Peyer's patch (tissue), 4 donors: Measurements from ENCODE around the gene PSIP1. TPM values are rescaled to one million over a fixed set of nuclear protein-coding genes. Genes with fewer than 3 reads are reported as not detected.

Experiments
- DNase-seq, 3 donors: peaks; one replicate each; pipeline ENCODE4 v3.0.0-alpha.2; 2017 to 2019
- H3K27ac ChIP-seq, 4 donors: fragments of 200-600 bp; sonication (generic); one replicate each; pipeline ENCODE4 v1.5.1; 2016 to 2019
- H3K27me3 ChIP-seq, 2 donors: fragments of 200-600 bp; sonication (generic); one replicate each; pipeline ENCODE4 v1.5.1; 2019
- H3K36me3 ChIP-seq, 3 donors: fragments of 200-600 bp; sonication (generic); one replicate each; pipeline ENCODE4 v1.5.1; 2016 to 2019
- H3K4me1 ChIP-seq, 4 donors: fragments of 200-600 bp; sonication (generic); one replicate each; pipeline ENCODE4 v1.5.1; 2016 to 2019
- H3K4me3 ChIP-seq, 4 donors: fragments of 200-600 bp; sonication (generic); 1 replicate in 3 of 4; 2 replicates in 1 of 4; pipeline ENCODE4 v1.5.1; 2016 to 2019; ENCODE audit warnings: mild to moderate bottlenecking in 1 of 4
- H3K9me3 ChIP-seq, 4 donors: fragments of 200-600 bp; sonication (generic); one replicate each; pipeline ENCODE4 v1.5.1; 2016 to 2019; ENCODE audit warnings: mild to moderate bottlenecking in 1 of 4
- CTCF ChIP-seq, 6 experiments: fragments of 450-650 bp in 4 of 6; fragments of 200-600 bp in 2 of 6; sonication (generic) in 1 of 6; IDR thresholded peaks; one replicate each; pipeline ENCODE4 v1.5.1; 2017 to 2019; ENCODE audit warnings: antibody characterized with exemption in 6 of 6, mild to moderate bottlenecking in 3 of 6, moderate library complexity in 1 of 6
- POLR2A ChIP-seq, 2 donors: fragments of 450-650 bp; IDR thresholded peaks; one replicate each; pipeline ENCODE4 v1.5.1; 2017; ENCODE audit warnings: antibody characterized with exemption in 2 of 2, mild to moderate bottlenecking in 2 of 2, moderate library complexity in 2 of 2
- total RNA-seq, 4 donors: library from RNA; depleted of rRNA; stranded (reverse); fragments of >200 nt; gene quantifications; one replicate each; pipeline ENCODE4 v1.1.0, GENCODE V29; 2016

PSIP1 gene
- total RNA-seq, 4 donors from 2014 or later, result 20.2 to 71.0 (median 25.7) TPM

- no peak for DNase-seq
- H3K27ac ChIP-seq, result no peak overlapping the region
- H3K4me1 ChIP-seq, result no peaks in the 10 kb centered on the region
- H3K9me3 ChIP-seq, result no peaks in the 10 kb centered on the region
- H3K36me3 ChIP-seq, result peaks cover 0 to 13% (median 0%) of the 10 kb centered on the region in 3 donors
- TF ChIP-seq CTCF (IDR thresholded peaks at IDR 0.05) (peak in 4 of 6 experiments; percentile 27 to 43 (median 42)), POLR2A (IDR thresholded peaks at IDR 0.05) (no peak)
- H3K27me3 ChIP-seq, result no peaks in the 10 kb centered on the region
- H3K4me3 ChIP-seq, result no peak overlapping the region
Measured at GRCh38 chr9:15485836-15486666, 24.7 kb downstream of the PSIP1 start.

GRCh38 chr9:15484802-15485201 lies 26.0 kb downstream of the PSIP1 start:
- H3K27me3 ChIP-seq, result no peaks in the 10 kb centered on the region
- no peak overlapping the region for H3K4me3 ChIP-seq
- TF ChIP-seq CTCF (IDR thresholded peaks at IDR 0.05) (no peak), POLR2A (IDR thresholded peaks at IDR 0.05) (no peak)
- H3K27ac ChIP-seq, result no peak overlapping the region
- peaks cover 0 to 18% (median 0%) of the 10 kb centered on the region in 3 donors for H3K36me3 ChIP-seq
- DNase-seq, result no peak
- no peaks in the 10 kb centered on the region for H3K4me1 ChIP-seq
- no peaks in the 10 kb centered on the region for H3K9me3 ChIP-seq

GRCh38 chr9:15482146-15482545 lies 28.6 kb downstream of the PSIP1 start:
- DNase-seq, result no peak
- H3K9me3 ChIP-seq, result no peaks in the 10 kb centered on the region
- H3K36me3 ChIP-seq, result peaks cover 0 to 9% (median 0%) of the 10 kb centered on the region in 3 donors
- H3K27me3 ChIP-seq, result no peaks in the 10 kb centered on the region
- no peak for TF ChIP-seq POLR2A (IDR thresholded peaks at IDR 0.05)
- TF ChIP-seq CTCF (IDR thresholded peaks at IDR 0.05), result no peak
- H3K4me3 ChIP-seq, result no peak overlapping the region
- H3K4me1 ChIP-seq, result no peaks in the 10 kb centered on the region
- no peak overlapping the region for H3K27ac ChIP-seq

GRCh38 chr9:15480028-15480427 lies 30.7 kb downstream of the PSIP1 start:
- no peaks in the 10 kb centered on the region for H3K4me1 ChIP-seq
- TF ChIP-seq POLR2A (IDR thresholded peaks at IDR 0.05), result no peak
- peaks cover 0 to 9% (median 0%) of the 10 kb centered on the region in 3 donors for H3K36me3 ChIP-seq
- H3K27ac ChIP-seq, result no peak overlapping the region
- no peak overlapping the region for H3K4me3 ChIP-seq
- no peaks in the 10 kb centered on the region for H3K27me3 ChIP-seq
- no peaks in the 10 kb centered on the region for H3K9me3 ChIP-seq
- DNase-seq, result no peak

GRCh38 chr9:15475923-15476536 lies 34.7 kb downstream of the PSIP1 start:
- peaks cover 0 to 24% (median 0%) of the 10 kb centered on the region in 3 donors for H3K36me3 ChIP-seq
- H3K9me3 ChIP-seq, result no peaks in the 10 kb centered on the region
- no peaks in the 10 kb centered on the region for H3K27me3 ChIP-seq
- TF ChIP-seq CTCF (IDR thresholded peaks at IDR 0.05), result no peak
- no peak for TF ChIP-seq POLR2A (IDR thresholded peaks at IDR 0.05)
- H3K4me1 ChIP-seq, result no peaks in the 10 kb centered on the region
- H3K4me3 ChIP-seq, result no peak overlapping the region
- no peak overlapping the region for H3K27ac ChIP-seq
- no peak for DNase-seq

GRCh38 chr9:15469862-15470261 lies 40.9 kb downstream of the PSIP1 start:
- Histone ChIP-seq H3K4me1 (no peaks in the 10 kb centered on the region), H3K36me3 (peaks cover 0 to 49% (median 0%) of the 10 kb centered on the region in 3 donors), H3K27me3 (no peaks in the 10 kb centered on the region), H3K27ac (no peak overlapping the region), H3K9me3 (no peaks in the 10 kb centered on the region), H3K4me3 (no peak overlapping the region)
- DNase-seq, result no peak
- TF ChIP-seq POLR2A (IDR thresholded peaks at IDR 0.05), result no peak
- TF ChIP-seq CTCF (IDR thresholded peaks at IDR 0.05), result no peak
